Sigmoid colon (tissue), 4 donors: ENCODE results near the gene IL1A.

Source experiments
- CTCF ChIP-seq, 4 experiments: fragments of 450-650 bp in 3 of 4; fragments of 200-600 bp in 1 of 4; IDR thresholded peaks; one replicate each; pipeline ENCODE4 v1.5.1; 2016 to 2019; ENCODE audit warnings: antibody characterized with exemption in 4 of 4, mild to moderate bottlenecking in 3 of 4, moderate library complexity in 2 of 4
- EP300 ChIP-seq, 4 donors: sonication (generic); formaldehyde crosslinking; IDR thresholded peaks; one replicate each; pipeline ENCODE4 v1.6.1; 2017; ENCODE audit warnings: antibody characterized with exemption in 4 of 4
- POLR2A ChIP-seq, 2 donors: fragments of 450-650 bp; IDR thresholded peaks; one replicate each; pipeline ENCODE4 v1.6.1; 2016; ENCODE audit warnings: antibody characterized with exemption in 2 of 2, mild to moderate bottlenecking in 2 of 2, moderate library complexity in 2 of 2
- POLR2AphosphoS5 ChIP-seq, 4 donors: sonication (generic); formaldehyde crosslinking; IDR thresholded peaks; one replicate each; pipeline ENCODE4 v1.6.1; 2017; ENCODE audit warnings: antibody characterized with exemption in 4 of 4

DNA sequence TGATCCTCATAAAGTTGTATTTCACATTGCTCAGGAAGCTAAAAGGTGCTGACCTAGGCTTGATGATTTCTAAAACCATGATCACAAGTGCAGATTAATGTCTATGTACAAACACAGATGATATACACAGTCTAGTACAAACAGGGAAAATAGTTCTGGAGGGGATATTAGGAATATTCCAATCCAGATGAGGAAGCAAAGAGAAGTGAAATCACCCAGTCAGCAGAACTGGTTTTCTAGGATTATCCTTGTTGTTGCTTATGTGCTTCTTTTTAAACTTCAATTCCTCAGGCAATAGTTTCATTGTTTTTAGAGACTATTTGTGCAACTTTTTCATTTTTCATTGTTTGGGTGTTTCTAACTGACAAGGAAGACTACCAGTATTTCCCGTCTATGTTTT, 4.7 kb downstream of the IL1A start:
- TF ChIP-seq CTCF (IDR thresholded peaks at IDR 0.05) (no peak), POLR2AphosphoS5 (IDR thresholded peaks at IDR 0.05) (no peak), POLR2A (IDR thresholded peaks at IDR 0.05) (no peak), EP300 (IDR thresholded peaks at IDR 0.05) (no peak)
